ENCODE results near the gene LHFPL6. TPM values are rescaled to one million over a fixed set of nuclear protein-coding genes. Genes with fewer than 3 reads are reported as not detected.

The LHFPL6 gene
- total RNA-seq, 2 donors from 2014 or later: 0.50 TPM; not detected in 1

DNA sequence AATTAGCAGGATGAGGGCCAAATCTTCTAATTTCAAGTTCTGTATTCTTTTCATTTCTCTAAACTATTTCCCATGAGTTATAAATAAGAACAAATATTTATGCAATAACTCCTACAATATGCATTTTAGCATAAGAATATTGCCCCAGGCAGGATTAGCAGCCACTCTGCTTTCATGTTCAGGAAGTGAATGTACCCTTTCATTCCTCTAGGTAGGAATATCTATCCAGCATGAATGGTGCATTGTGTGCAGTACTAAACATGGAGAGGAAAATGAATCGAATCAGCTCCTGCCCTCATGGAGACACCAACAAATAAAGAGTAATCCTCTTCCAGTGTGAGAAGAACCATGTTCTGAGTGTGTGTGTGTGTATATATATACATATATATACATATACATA is 41.0 kb downstream of the LHFPL6 start:
- DNase-seq (no peak), ATAC-seq (no peak)
- Mint-ChIP-seq H3K27ac (no peak overlapping the region), H3K36me3 (ENCODE audit: low read depth) (peaks cover 7% of the 10 kb centered on the region), H3K27me3 (peaks cover 44% of the 10 kb centered on the region), H3K4me3 (no peak overlapping the region), H3K4me1 (no peaks in the 10 kb centered on the region)
- H3K9me3 ChIP-seq (ENCODE audit: control insufficient read depth, low read length, poor library complexity, severe bottlenecking): no peaks in the 10 kb centered on the region

DNA sequence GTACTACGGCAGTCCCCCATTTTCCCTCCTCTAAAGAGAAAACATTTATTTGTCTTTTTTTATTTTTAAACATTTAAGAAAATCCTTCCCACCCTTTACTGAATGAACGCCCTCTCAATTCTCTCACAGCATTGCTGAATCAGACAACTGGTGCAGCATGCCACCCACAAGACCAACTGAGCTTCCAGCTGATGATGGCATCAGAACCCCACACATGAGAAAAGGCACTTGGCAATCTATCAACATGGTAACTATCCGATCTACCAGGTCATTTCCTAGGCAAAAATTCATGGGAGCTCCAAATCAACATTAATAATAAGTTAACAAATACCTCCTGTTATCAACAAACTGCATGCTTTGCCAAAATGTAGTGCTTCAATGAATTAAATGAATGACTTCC is 43.1 kb downstream of the LHFPL6 start:
- Mint-ChIP-seq H3K27me3 (peaks cover 44% of the 10 kb centered on the region), H3K4me1 (no peaks in the 10 kb centered on the region), H3K4me3 (no peak overlapping the region), H3K36me3 (ENCODE audit: low read depth) (peaks cover 7% of the 10 kb centered on the region), H3K27ac (no peak overlapping the region)
- no peak for ATAC-seq
- DNase-seq: no peak
- H3K9me3 ChIP-seq (ENCODE audit: control insufficient read depth, low read length, poor library complexity, severe bottlenecking): no peaks in the 10 kb centered on the region

DNA sequence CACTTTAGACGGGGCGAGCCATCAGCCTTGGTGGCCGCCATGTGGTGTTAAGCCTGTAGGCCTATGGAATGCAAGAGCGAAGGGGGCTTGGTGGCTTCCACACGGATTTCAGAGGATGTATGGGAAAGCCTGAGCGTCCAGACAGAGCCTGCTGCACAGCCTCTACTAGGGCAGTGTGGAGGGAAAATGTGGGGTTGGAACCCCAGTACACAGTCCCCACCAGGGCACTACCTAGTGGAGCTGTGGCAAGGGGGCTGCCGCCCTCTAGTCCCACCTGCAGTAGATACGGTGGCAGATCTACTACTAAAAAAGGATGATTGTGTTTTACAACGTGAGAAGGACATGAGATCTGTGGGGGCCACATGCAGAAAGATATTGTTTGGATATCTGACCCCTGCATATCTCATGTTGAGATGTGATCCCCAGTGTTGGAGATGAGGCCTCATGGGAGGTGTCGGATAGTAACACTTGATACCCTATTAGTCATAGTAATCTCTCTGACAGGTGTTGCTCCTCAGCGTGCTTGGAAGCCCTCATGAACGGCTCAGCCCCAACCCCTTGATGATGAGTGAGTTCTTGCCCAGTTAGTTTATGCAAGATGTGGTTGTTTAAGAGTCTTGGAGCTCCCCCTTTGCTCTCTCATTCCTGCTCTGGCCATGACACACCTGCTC is 45.6 kb downstream of the LHFPL6 start:
- Mint-ChIP-seq H3K27ac (no peak overlapping the region), H3K4me3 (no peak overlapping the region), H3K36me3 (ENCODE audit: low read depth) (peaks cover 7% of the 10 kb centered on the region), H3K27me3 (peaks cover 34% of the 10 kb centered on the region), H3K4me1 (no peaks in the 10 kb centered on the region)
- H3K9me3 ChIP-seq (ENCODE audit: control insufficient read depth, low read length, poor library complexity, severe bottlenecking): no peaks in the 10 kb centered on the region
- DNase-seq: no peak
- ATAC-seq: no peak

DNA sequence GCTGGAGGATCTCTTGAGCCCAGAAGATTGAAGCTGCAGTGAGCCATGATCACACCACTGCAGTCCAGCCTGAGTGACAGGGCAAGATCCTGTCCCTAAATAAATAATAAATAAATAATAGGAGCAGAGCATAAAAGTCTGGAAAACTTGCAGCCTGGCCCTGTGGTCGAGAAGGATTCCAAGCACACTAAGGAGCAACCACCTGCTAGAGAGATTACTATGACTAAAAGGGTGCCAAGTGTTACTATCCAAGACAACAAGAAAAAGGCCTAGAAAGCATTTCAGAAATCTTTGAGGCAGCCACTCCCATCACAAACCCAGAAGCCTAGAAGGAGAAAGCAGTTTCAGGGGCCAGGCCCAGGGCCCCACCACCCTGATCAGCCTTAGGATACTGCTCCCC is 46.1 kb downstream of the LHFPL6 start:
- no peaks in the 10 kb centered on the region for H3K9me3 ChIP-seq (ENCODE audit: control insufficient read depth, low read length, poor library complexity, severe bottlenecking)
- no peak for ATAC-seq
- H3K4me3 Mint-ChIP-seq: no peak overlapping the region

DNA sequence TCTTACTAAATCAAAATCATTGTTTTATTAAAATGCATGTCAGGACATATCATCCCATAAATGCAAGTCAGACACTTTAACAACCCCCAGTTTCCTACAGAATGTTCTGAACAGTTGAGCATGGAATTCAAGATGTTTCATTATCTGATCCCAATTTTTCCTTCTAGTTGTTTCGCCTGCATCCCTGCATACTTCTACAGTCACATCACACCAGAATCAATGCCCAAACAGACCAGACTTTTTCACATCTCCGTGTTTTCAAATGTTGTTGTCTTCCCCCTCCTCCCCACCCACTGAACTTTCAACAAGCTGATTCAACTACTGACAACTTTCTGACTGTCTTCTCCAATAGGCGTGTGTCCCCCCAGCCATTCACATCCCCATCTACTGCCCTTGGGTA is 48.6 kb downstream of the LHFPL6 start:
- no peaks in the 10 kb centered on the region for H3K9me3 ChIP-seq (ENCODE audit: control insufficient read depth, low read length, poor library complexity, severe bottlenecking)
- peaks cover 28% of the 10 kb centered on the region for H3K27me3 Mint-ChIP-seq
- DNase-seq: no peak
- no peaks in the 10 kb centered on the region for H3K4me1 Mint-ChIP-seq
- H3K4me3 Mint-ChIP-seq: no peak overlapping the region
- H3K36me3 Mint-ChIP-seq (ENCODE audit: low read depth): no peaks in the 10 kb centered on the region
- no peak overlapping the region for H3K27ac Mint-ChIP-seq
- no peak for ATAC-seq

More for the DNA sequence above, 46.1 kb downstream of the LHFPL6 start:
- Mint-ChIP-seq H3K27ac (no peak overlapping the region), H3K4me1 (no peaks in the 10 kb centered on the region), H3K36me3 (ENCODE audit: low read depth) (peaks cover 7% of the 10 kb centered on the region), H3K27me3 (peaks cover 34% of the 10 kb centered on the region)
- no peak for DNase-seq

DNA sequence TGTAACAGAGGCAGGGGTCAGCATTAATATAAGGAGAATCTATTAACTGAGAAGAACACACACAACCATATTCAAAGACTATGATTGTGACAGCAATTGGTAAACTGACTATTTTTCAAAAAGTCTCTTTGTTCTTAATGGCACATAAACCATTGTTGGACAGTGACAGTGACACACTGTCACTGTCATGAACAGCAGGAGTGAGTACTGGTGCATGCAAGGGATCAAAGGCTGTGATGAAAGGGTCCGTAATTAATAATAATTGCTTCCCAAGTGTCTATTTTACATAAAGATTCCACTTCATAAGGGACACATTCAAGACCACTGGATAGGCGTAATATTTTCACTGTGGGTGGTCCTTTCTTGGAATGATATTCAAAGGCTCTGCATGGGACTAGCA is 50.7 kb downstream of the LHFPL6 start:
- H3K9me3 ChIP-seq (ENCODE audit: control insufficient read depth, low read length, poor library complexity, severe bottlenecking): no peaks in the 10 kb centered on the region
- no peak for DNase-seq
- Mint-ChIP-seq H3K4me1 (no peaks in the 10 kb centered on the region), H3K27me3 (peaks cover 37% of the 10 kb centered on the region), H3K36me3 (ENCODE audit: low read depth) (no peaks in the 10 kb centered on the region), H3K4me3 (no peak overlapping the region), H3K27ac (no peak overlapping the region)
- no peak for ATAC-seq

DNA sequence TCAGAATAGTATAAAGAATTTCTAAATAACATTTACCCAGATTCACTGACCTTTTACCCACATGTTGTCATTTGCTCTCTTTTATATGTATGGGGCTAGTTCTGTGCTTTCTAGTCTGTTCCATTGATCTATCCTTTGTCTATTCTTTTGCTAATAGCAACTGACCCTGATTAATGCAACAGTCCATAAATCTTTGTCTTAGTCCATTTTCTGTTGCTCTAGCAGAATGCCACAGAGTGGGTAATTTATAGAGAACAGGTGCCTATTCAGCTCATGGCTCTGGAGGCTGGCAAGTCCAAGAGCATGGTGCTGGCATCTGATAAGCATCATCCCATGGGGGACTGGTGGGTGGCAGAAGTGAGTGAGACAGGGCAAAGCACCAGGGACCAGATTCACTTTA is 52.1 kb downstream of the LHFPL6 start:
- Mint-ChIP-seq H3K4me3 (no peak overlapping the region), H3K4me1 (no peaks in the 10 kb centered on the region), H3K27me3 (peaks cover 43% of the 10 kb centered on the region), H3K27ac (no peak overlapping the region), H3K36me3 (ENCODE audit: low read depth) (no peaks in the 10 kb centered on the region)
- DNase-seq (no peak), ATAC-seq (no peak)
- no peaks in the 10 kb centered on the region for H3K9me3 ChIP-seq (ENCODE audit: control insufficient read depth, low read length, poor library complexity, severe bottlenecking)

DNA sequence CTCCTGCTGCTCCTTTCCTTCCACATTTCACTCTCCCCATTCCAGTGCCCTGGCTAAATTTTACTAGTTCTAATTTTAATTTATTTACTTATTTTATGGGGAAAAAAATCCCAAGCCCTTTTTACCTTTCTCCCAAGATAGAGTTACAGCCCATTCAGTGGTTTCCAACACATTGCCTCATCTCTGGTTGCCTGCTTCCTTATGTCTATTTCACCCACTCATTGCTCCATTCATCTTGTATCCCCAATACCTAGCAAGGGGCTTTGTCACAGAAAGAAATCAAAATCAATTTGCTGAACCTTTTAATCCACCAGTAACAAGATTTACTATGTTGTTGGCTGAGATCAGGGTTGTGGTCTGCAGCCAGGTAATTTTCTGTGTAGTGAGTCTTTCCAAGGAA is 55.9 kb downstream of the LHFPL6 start:
- no peak overlapping the region for H3K27ac Mint-ChIP-seq

DNA sequence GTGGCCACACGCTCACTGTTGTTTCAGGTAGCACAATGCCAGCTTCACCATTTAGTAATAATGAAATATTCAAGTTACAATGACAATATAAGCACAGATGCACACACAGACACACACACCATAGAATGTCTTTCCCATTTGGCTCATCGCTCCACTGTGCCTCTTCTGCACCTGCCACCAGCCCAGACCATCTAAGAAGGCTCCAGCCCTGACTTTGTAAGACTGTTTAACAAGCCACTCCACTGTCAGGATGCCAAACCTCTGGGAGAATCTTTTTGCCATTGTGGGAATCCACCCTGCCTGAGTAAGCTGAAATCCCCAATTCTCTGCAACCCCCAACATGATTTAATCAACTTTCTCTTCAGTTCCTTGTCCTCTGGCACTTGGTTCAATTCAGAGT is 60.6 kb downstream of the LHFPL6 start:
- no peak for DNase-seq
- H3K9me3 ChIP-seq (ENCODE audit: control insufficient read depth, low read length, poor library complexity, severe bottlenecking): no peaks in the 10 kb centered on the region
- Mint-ChIP-seq H3K4me3 (no peak overlapping the region), H3K27ac (no peak overlapping the region), H3K36me3 (ENCODE audit: low read depth) (no peaks in the 10 kb centered on the region), H3K27me3 (peaks cover 35% of the 10 kb centered on the region), H3K4me1 (no peaks in the 10 kb centered on the region)
- no peak for ATAC-seq

More for the DNA sequence above, 55.9 kb downstream of the LHFPL6 start:
- DNase-seq (no peak), ATAC-seq (no peak)
- H3K9me3 ChIP-seq (ENCODE audit: control insufficient read depth, low read length, poor library complexity, severe bottlenecking): no peaks in the 10 kb centered on the region
- peaks cover 49% of the 10 kb centered on the region for H3K27me3 Mint-ChIP-seq
- no peaks in the 10 kb centered on the region for H3K36me3 Mint-ChIP-seq (ENCODE audit: low read depth)
- no peak overlapping the region for H3K4me3 Mint-ChIP-seq
- no peaks in the 10 kb centered on the region for H3K4me1 Mint-ChIP-seq

DNA sequence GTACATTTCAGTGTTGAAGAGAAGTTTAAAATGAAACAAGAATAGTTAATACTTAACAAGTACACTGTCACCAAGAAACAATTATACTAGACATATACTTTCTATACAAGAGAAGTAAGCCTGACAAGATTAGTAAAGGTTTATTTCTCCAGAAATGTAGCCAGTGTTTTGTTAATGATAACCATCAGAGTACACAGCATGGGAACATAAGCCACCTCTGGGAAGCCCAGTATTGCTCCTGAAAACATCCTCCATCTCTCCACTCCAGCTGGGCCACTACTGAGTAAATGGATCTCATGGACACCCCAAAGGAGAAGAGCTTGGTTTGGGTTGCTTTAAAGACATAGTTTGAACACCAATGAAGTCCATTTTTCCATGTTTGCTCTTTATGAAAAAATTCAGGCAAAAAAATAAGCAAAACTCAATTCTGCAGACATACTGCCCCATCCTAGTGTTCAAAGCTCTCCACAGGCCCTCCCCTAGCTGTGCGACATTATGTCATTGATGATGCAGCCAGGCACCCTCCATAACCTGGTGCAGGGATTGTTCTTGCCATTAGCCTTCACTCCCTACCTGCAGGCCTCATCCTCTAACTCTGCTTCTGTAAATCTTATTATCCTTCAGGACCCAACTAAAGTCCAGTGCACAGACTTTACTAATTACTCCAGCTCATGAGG is 61.9 kb downstream of the LHFPL6 start:
- Mint-ChIP-seq H3K36me3 (ENCODE audit: low read depth) (no peaks in the 10 kb centered on the region), H3K27ac (no peak overlapping the region), H3K4me3 (no peak overlapping the region), H3K27me3 (peaks cover 38% of the 10 kb centered on the region), H3K4me1 (no peaks in the 10 kb centered on the region)
- no peaks in the 10 kb centered on the region for H3K9me3 ChIP-seq (ENCODE audit: control insufficient read depth, low read length, poor library complexity, severe bottlenecking)
- DNase-seq (no peak), ATAC-seq (no peak)

DNA sequence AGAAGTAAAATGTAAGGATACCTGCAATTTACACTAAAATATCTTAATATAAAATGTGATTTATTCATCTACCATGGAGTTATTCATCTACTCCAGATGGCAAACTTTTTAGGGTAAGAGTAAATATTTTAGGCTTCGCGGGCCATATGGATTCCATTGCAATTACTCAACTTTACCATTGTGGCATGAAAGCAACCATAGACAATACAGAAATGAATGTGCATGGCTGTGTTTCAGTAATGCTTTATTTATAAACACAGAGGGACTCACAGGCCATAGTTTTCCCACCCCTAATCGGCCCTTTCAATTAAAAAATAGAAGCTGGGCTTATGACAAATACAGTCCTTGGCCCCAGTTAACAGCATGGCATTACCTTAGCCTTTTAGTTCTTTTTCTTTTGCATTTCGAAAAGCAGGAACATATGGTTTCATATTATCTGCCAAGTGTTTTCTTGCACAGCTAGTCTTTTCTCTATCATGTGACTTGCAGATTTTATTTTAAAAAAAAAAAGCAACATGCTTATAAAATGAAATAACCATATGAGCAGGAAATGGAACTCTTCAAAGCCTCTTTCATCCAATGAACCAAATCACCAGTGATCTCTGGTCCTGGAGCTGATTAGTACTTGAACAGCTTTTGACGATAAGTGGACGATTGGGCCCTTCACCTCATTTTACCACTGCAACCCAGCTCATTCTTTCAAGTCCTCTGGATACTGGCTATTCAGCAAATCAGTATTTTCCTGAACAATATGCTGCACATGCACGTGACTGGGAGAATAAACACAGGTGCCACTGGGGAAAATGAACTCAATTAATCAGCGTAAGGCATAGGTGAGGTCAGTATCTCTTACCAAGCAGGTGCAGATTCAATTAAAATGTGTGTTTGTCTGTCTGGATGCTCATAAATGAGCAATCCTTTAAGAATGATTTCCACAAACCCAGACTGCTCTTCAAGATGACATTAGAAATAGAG is 63.9 kb downstream of the LHFPL6 start:
- H3K27ac Mint-ChIP-seq: no peak overlapping the region
- no peak for ATAC-seq
- no peak for DNase-seq
- no peaks in the 10 kb centered on the region for H3K36me3 Mint-ChIP-seq (ENCODE audit: low read depth)
- no peaks in the 10 kb centered on the region for H3K9me3 ChIP-seq (ENCODE audit: control insufficient read depth, low read length, poor library complexity, severe bottlenecking)
- H3K4me1 Mint-ChIP-seq: no peaks in the 10 kb centered on the region
- no peak overlapping the region for H3K4me3 Mint-ChIP-seq
- H3K27me3 Mint-ChIP-seq: peaks cover 36% of the 10 kb centered on the region

DNA sequence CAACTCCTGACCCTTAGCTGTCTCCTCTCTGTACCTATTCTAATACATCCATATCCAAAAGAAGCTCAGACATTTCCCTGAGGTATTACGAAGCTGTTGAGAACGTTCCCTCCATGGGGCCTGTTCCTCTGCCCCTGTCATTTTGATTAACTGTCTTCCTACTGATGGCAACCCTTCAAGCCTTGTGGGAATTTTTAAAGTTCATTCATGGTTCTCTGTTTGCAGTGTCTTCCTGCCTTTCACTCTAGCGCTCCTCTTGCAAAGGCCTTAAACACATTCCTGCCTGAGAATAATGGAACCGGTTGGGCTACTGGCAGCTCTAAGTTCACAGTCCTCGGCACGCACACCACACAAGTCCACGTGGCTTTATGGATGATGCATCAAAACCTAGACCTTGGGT is 66.1 kb downstream of the LHFPL6 start:
- DNase-seq (no peak), ATAC-seq (no peak)
- Mint-ChIP-seq H3K4me3 (no peak overlapping the region), H3K36me3 (ENCODE audit: low read depth) (no peaks in the 10 kb centered on the region), H3K4me1 (no peaks in the 10 kb centered on the region), H3K27me3 (peaks cover 17% of the 10 kb centered on the region), H3K27ac (no peak overlapping the region)
- no peaks in the 10 kb centered on the region for H3K9me3 ChIP-seq (ENCODE audit: control insufficient read depth, low read length, poor library complexity, severe bottlenecking)

DNA sequence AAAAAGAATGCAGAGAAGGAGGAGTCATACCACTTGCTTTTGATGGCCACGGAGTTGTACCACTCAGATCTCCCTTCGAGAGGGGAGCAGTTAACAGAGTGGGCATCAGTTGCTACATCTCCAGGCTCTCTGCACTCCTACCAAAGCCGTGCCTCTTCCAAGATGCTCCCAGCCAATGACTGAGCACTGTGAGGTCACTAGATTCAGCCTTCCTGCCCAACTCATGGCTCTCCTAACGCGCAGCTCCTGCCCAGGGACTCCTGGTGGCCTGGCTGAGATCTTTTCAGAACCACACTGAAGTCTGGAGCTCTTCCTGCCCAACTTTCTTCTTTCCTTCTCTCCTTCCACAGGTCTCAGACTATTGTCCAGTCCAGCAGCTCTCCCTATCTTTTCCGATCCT is 66.7 kb downstream of the LHFPL6 start:
- no peaks in the 10 kb centered on the region for H3K4me1 Mint-ChIP-seq
- ATAC-seq (no peak), DNase-seq (no peak)
- peaks cover 12% of the 10 kb centered on the region for H3K27me3 Mint-ChIP-seq
- H3K9me3 ChIP-seq (ENCODE audit: control insufficient read depth, low read length, poor library complexity, severe bottlenecking): no peaks in the 10 kb centered on the region
- no peak overlapping the region for H3K27ac Mint-ChIP-seq
- H3K36me3 Mint-ChIP-seq (ENCODE audit: low read depth): no peaks in the 10 kb centered on the region
- H3K4me3 Mint-ChIP-seq: no peak overlapping the region

Measured in T-helper 17 cell (primary cell).